ENCODE data around the gene CLN6. TPM values are rescaled to one million over a fixed set of nuclear protein-coding genes. Genes with fewer than 3 reads are reported as not detected.

The CLN6 gene
- total and polyA plus RNA-seq, 2 experiments from 2014 or later: 10.7 to 18.7 TPM

- 93% methylated on average over 10 of the region's 11 CpGs for WGBS (ENCODE audit: low lambda C conversion rate, missing lambda C conversion rate)
- TF ChIP-seq CTCF (IDR thresholded peaks at IDR 0.05; ENCODE audit: poor library complexity) (no peak), EZH2 (IDR thresholded peaks at IDR 0.05; ENCODE audit: borderline replicate concordance) (no peak), EZH2phosphoT487 (IDR thresholded peaks at IDR 0.05; ENCODE audit: low read depth, severe bottlenecking, unreplicated experiment) (no peak)
These were observed 31.7 kb downstream of the CLN6 start for GRCh38 chr15:68197661-68198437.

GRCh38 chr15:68197170-68197492, 32.4 kb downstream of the CLN6 start:
- Histone ChIP-seq H3K27ac (no peak overlapping the region), H3K4me1 (ENCODE audit: insufficient read depth) (peaks cover 24% of the 10 kb centered on the region), H3K27me3 (no peaks in the 10 kb centered on the region), H3K9me3 (ENCODE audit: low read depth) (no peaks in the 10 kb centered on the region), H3K79me2 (peaks cover 24% of the 10 kb centered on the region), H3K9me2 (replicated peaks; ENCODE audit: insufficient read depth) (no peaks in the 10 kb centered on the region), H4K20me1 (ENCODE audit: insufficient read depth, poor library complexity, severe bottlenecking) (peaks cover 4% of the 10 kb centered on the region), H3K4me3 (no peak overlapping the region), H3K36me3 (replicated peaks; ENCODE audit: insufficient read depth, low read depth) (no peaks in the 10 kb centered on the region), H3K4me2 (no peak overlapping the region), H2AFZ (no peak overlapping the region)
- DNase-seq (ENCODE audit: low spot score): no peak
- no peak for TF ChIP-seq EZH2 (IDR thresholded peaks at IDR 0.05; ENCODE audit: borderline replicate concordance)
- no peak for TF ChIP-seq EZH2phosphoT487 (IDR thresholded peaks at IDR 0.05; ENCODE audit: low read depth, severe bottlenecking, unreplicated experiment)
- no peak for TF ChIP-seq CTCF (IDR thresholded peaks at IDR 0.05; ENCODE audit: poor library complexity)
- 94% methylated on average over 8 of the region's 8 CpGs for WGBS (ENCODE audit: low lambda C conversion rate, missing lambda C conversion rate)

More at GRCh38 chr15:68197661-68198437, 31.7 kb downstream of the CLN6 start:
- Histone ChIP-seq H3K36me3 (replicated peaks; ENCODE audit: insufficient read depth, low read depth) (no peaks in the 10 kb centered on the region), H4K20me1 (ENCODE audit: insufficient read depth, poor library complexity, severe bottlenecking) (peaks cover 4% of the 10 kb centered on the region), H3K4me2 (no peak overlapping the region), H3K4me3 (no peak overlapping the region), H3K27ac (no peak overlapping the region), H3K27me3 (no peaks in the 10 kb centered on the region), H3K9me2 (replicated peaks; ENCODE audit: insufficient read depth) (no peaks in the 10 kb centered on the region), H2AFZ (no peak overlapping the region), H3K9me3 (ENCODE audit: low read depth) (no peaks in the 10 kb centered on the region), H3K4me1 (ENCODE audit: insufficient read depth) (peaks cover 24% of the 10 kb centered on the region), H3K79me2 (peaks cover 31% of the 10 kb centered on the region)
- DNase-seq (ENCODE audit: low spot score): no peak

- no peak overlapping the region for H2AFZ ChIP-seq
- H3K9me2 ChIP-seq (replicated peaks; ENCODE audit: insufficient read depth): no peaks in the 10 kb centered on the region
- peaks cover 20% of the 10 kb centered on the region for H3K4me1 ChIP-seq (ENCODE audit: insufficient read depth)
- peaks cover 4% of the 10 kb centered on the region for H4K20me1 ChIP-seq (ENCODE audit: insufficient read depth, poor library complexity, severe bottlenecking)
- DNase-seq (ENCODE audit: low spot score): no peak
- peaks cover 19% of the 10 kb centered on the region for H3K79me2 ChIP-seq
- no peak for TF ChIP-seq EZH2 (IDR thresholded peaks at IDR 0.05; ENCODE audit: borderline replicate concordance)
- no peak for TF ChIP-seq EZH2phosphoT487 (IDR thresholded peaks at IDR 0.05; ENCODE audit: low read depth, severe bottlenecking, unreplicated experiment)
- TF ChIP-seq CTCF (IDR thresholded peaks at IDR 0.05; ENCODE audit: poor library complexity): no peak
- no peak overlapping the region for H3K27ac ChIP-seq
- H3K4me3 ChIP-seq: no peak overlapping the region
- no peak overlapping the region for H3K4me2 ChIP-seq
- 90% methylated on average over 17 of the region's 17 CpGs for WGBS (ENCODE audit: low lambda C conversion rate, missing lambda C conversion rate)
- no peaks in the 10 kb centered on the region for H3K9me3 ChIP-seq (ENCODE audit: low read depth)
- no peaks in the 10 kb centered on the region for H3K27me3 ChIP-seq
- no peaks in the 10 kb centered on the region for H3K36me3 ChIP-seq (replicated peaks; ENCODE audit: insufficient read depth, low read depth)
These were observed 32.9 kb downstream of the CLN6 start for GRCh38 chr15:68196445-68197169.
